IMR-90 (cell line): Measurements from ENCODE around the gene USP6NL. TPM values are rescaled to one million over a fixed set of nuclear protein-coding genes. Genes with fewer than 3 reads are reported as not detected.

Experiments
- ATAC-seq: fragments of 200-7000 bp; cut with Tn5 transposase; 2 replicates; pipeline ENCODE4 v1.9.1; 2020; ENCODE audit warnings: low read depth, mild to moderate bottlenecking, moderate library complexity
- BruUV-seq: library from RNA; stranded (reverse); fragments of 400-500 nt; replicated peaks from 2 replicates; lab custom pipeline; 2021; lab: Mats Ljungman, UMichigan
- CTCF ChIA-PET: fragments of 300-600 bp; formaldehyde crosslinking; extraction: SDS; loops from one replicate; lab custom pipeline; 2021; ENCODE audit warnings: antibody characterized with exemption; lab: Yijun Ruan, JAX
- POLR2A ChIA-PET: fragments of 300-600 bp; sonication (Branson Sonifier 250); formaldehyde crosslinking; loops from one replicate; lab custom pipeline; 2022; ENCODE audit warnings: antibody characterized with exemption; ENCODE audit not compliant: unreplicated experiment; lab: Charles Lee
- DNase-seq: peaks from one replicate; pipeline ENCODE4 v3.0.0; 2013
- H2AFZ ChIP-seq: replicated peaks from 2 replicates; pipeline ENCODE3; 2013; ENCODE audit warnings: low read length, mild to moderate bottlenecking; ENCODE audit not compliant: poor library complexity
- H2AK5ac ChIP-seq: 2 replicates; pipeline ENCODE4 v1.6.1; 2013; ENCODE audit warnings: low read depth, low read length, inconsistent platforms
- H2AK9ac ChIP-seq: replicated peaks from 2 replicates; pipeline ENCODE3; 2013; ENCODE audit warnings: mild to moderate bottlenecking, low read depth, low read length, moderate library complexity; ENCODE audit not compliant: poor library complexity
- H2BK120ac ChIP-seq: 2 replicates; pipeline ENCODE4 v1.6.1; 2013; ENCODE audit warnings: low read depth, low read length, inconsistent platforms
- H2BK15ac ChIP-seq: 3 replicates; pipeline ENCODE4 v1.6.1; 2013; ENCODE audit warnings: low read depth, low read length, inconsistent platforms
- H2BK20ac ChIP-seq: 2 replicates; pipeline ENCODE4 v1.6.1; 2013; ENCODE audit warnings: low read depth, mild to moderate bottlenecking, inconsistent platforms, low read length, moderate library complexity
- H2BK5ac ChIP-seq: 2 replicates; pipeline ENCODE4 v1.6.1; 2013; ENCODE audit warnings: mild to moderate bottlenecking, low read depth, low read length, inconsistent platforms; ENCODE audit not compliant: poor library complexity, severe bottlenecking
- H3K14ac ChIP-seq: replicated peaks from 2 replicates; pipeline ENCODE4 v1.6.1; 2013; ENCODE audit warnings: low read depth, low read length, inconsistent platforms
- H3K18ac ChIP-seq: 2 replicates; pipeline ENCODE4 v1.6.1; 2013; ENCODE audit warnings: low read depth, low read length, control low read depth
- H3K23ac ChIP-seq: 2 replicates; pipeline ENCODE4 v1.6.1; 2013; ENCODE audit warnings: low read depth, low read length, inconsistent platforms
- H3K27ac ChIP-seq: 2 replicates; pipeline ENCODE4 v1.5.1; 2013; ENCODE audit warnings: mild to moderate bottlenecking, control low read depth, low read length; ENCODE audit not compliant: insufficient read depth
- H3K27me3 ChIP-seq: 2 replicates; pipeline ENCODE4 v1.6.1; 2013; ENCODE audit warnings: low read length; ENCODE audit not compliant: control insufficient read depth, insufficient read depth
- H3K36me3 ChIP-seq: 2 replicates; pipeline ENCODE4 v1.6.1; 2013; ENCODE audit warnings: low read length, mixed read lengths; ENCODE audit not compliant: control insufficient read depth, insufficient read depth
- H3K4ac ChIP-seq: 2 replicates; pipeline ENCODE4 v1.6.1; 2013; ENCODE audit warnings: low read depth, low read length, inconsistent platforms
- H3K4me1 ChIP-seq: 2 replicates; pipeline ENCODE4 v1.6.1; 2013; ENCODE audit warnings: low read length, mixed read lengths; ENCODE audit not compliant: control insufficient read depth, insufficient read depth
- H3K4me2 ChIP-seq: 2 replicates; pipeline ENCODE4 v1.6.1; 2013; ENCODE audit warnings: low read depth, mild to moderate bottlenecking, control low read depth, low read length, moderate library complexity
- H3K4me3 ChIP-seq: 2 replicates; pipeline ENCODE4 v1.5.1; 2013; ENCODE audit warnings: low read depth, mild to moderate bottlenecking, control low read depth, low read length, moderate library complexity; ENCODE audit not compliant: insufficient read depth
- H3K56ac ChIP-seq: 2 replicates; pipeline ENCODE4 v1.6.1; 2013; ENCODE audit warnings: low read length, inconsistent platforms; ENCODE audit not compliant: insufficient read depth; ENCODE audit errors: extremely low read depth
- H3K79me1 ChIP-seq, 2 experiments: 2 replicates each; pipeline ENCODE4 v1.6.1; 2013; ENCODE audit warnings: low read length in 2 of 2, inconsistent platforms in 1 of 2, low read depth in 1 of 2
- H3K9ac ChIP-seq: 2 replicates; pipeline ENCODE4 v1.6.1; 2013; ENCODE audit warnings: low read depth, low read length, control low read depth
- H3K9me1 ChIP-seq: 2 replicates; pipeline ENCODE4 v1.6.1; 2013; ENCODE audit warnings: low read length, inconsistent platforms; ENCODE audit not compliant: insufficient read depth
- H3K9me3 ChIP-seq: 2 replicates; pipeline ENCODE4 v1.6.1; 2013; ENCODE audit warnings: low read length; ENCODE audit not compliant: control insufficient read depth, insufficient read depth
- H4K20me1 ChIP-seq: 2 replicates; pipeline ENCODE4 v1.6.1; 2013; ENCODE audit warnings: low read length, inconsistent platforms; ENCODE audit not compliant: insufficient read depth
- H4K5ac ChIP-seq: 2 replicates; pipeline ENCODE4 v1.6.1; 2013; ENCODE audit warnings: mild to moderate bottlenecking, low read depth, low read length, control low read depth
- H4K8ac ChIP-seq, 2 experiments: 2 replicates each; pipeline ENCODE4 v1.6.1; 2013; ENCODE audit warnings: low read depth in 2 of 2, low read length in 2 of 2, control low read depth in 1 of 2, inconsistent platforms in 1 of 2
- H4K91ac ChIP-seq: 2 replicates; pipeline ENCODE4 v1.6.1; 2013; ENCODE audit warnings: low read depth, low read length, inconsistent platforms; ENCODE audit not compliant: insufficient read depth
- CEBPB ChIP-seq: IDR thresholded peaks from 2 replicates; pipeline ENCODE4 v1.6.1; 2012; ENCODE audit warnings: low read depth, low read length, improper control_type of control experiment
- CHD1 ChIP-seq: IDR thresholded peaks from 2 replicates; pipeline ENCODE4 v1.6.1; 2012; ENCODE audit warnings: low read depth, low read length, improper control_type of control experiment
- MAFK ChIP-seq: IDR thresholded peaks from 2 replicates; pipeline ENCODE4 v1.6.1; 2012; ENCODE audit warnings: low read depth, low read length, improper control_type of control experiment
- MAZ ChIP-seq: IDR thresholded peaks from 2 replicates; pipeline ENCODE4 v1.6.1; 2012; ENCODE audit warnings: low read depth, mild to moderate bottlenecking, low read length, improper control_type of control experiment, moderate library complexity, borderline replicate concordance
- NFE2L2 ChIP-seq: fragments of 150-350 bp; IDR thresholded peaks from 2 replicates; pipeline ENCODE4 v1.6.1; 2016; ENCODE audit warnings: low read depth, mild to moderate bottlenecking, low read length
- POLR2A ChIP-seq: IDR thresholded peaks from 2 replicates; pipeline ENCODE4 v1.6.1; 2012; ENCODE audit warnings: mild to moderate bottlenecking, low read depth, low read length
- RFX5 ChIP-seq: IDR thresholded peaks from 2 replicates; pipeline ENCODE4 v1.8.0; 2012; ENCODE audit warnings: low read depth, mild to moderate bottlenecking, low read length, moderate library complexity
- WGBS, 2 experiments: methylation state at CpG; one replicate each; pipeline versions ENCODE4 v1.1.5 to v1.1.7; 2013; ENCODE audit warnings: missing lambda C conversion rate in 2 of 2; ENCODE audit not compliant: insufficient read length in 1 of 2; ENCODE audit errors: extremely low coverage in 2 of 2; 5-methylcytosine and 5-hydroxymethylcytosine counted together
- dilution Hi-C: fragments of 300-500 bp; cut with HindIII; formaldehyde crosslinking; loops from one replicate; pipeline ENCODE4 v1.14.3; 2018; ENCODE audit warnings: low sequenced_read_pairs; ENCODE audit not compliant: unreplicated experiment
- in situ Hi-C: fragments of 300-500 bp; cut with MboI; formaldehyde crosslinking; loops from 3 replicates; pipeline ENCODE4 v1.14.3; 2019; ENCODE audit warnings: low sequenced_read_pairs, inconsistent platforms, mixed read lengths
- intact Hi-C: fragments of 100-400 bp; cut with micrococcal nuclease; formaldehyde crosslinking; loops from 2 replicates; pipeline ENCODE4 v1.10.0; 2022
- polyA plus RNA-seq, 3 experiments: library from polyadenylated mRNA; depleted of rRNA; stranded (reverse); fragments of >200 nt; gene quantifications; 2 replicates each; pipeline ENCODE4 v1.2.3, GENCODE V29; 2012; ENCODE audit warnings: low replicate concordance in 1 of 3
- total RNA-seq: library from RNA; depleted of rRNA; stranded (reverse); fragments of >200 nt; gene quantifications from 2 replicates; pipeline ENCODE4 v1.2.3, GENCODE V29; 2012
- TF ChIP-seq, protein P1 (sequence below): fragments of 150-350 bp; IDR thresholded peaks from 2 replicates; pipeline ENCODE4 v1.6.1; 2017; ENCODE audit warnings: mild to moderate bottlenecking, antibody characterized with exemption, low read length, low read depth
- TF ChIP-seq, protein P2 (sequence below): fragments of 150-350 bp; IDR thresholded peaks from 2 replicates; pipeline ENCODE4 v1.6.1; 2016; ENCODE audit warnings: low read depth, mild to moderate bottlenecking, low read length, moderate library complexity, borderline replicate concordance
- TF ChIP-seq, protein P3 (sequence below): conservative IDR thresholded peaks from 2 replicates; pipeline ENCODE4 v1.5.1; 2012; ENCODE audit warnings: mild to moderate bottlenecking, low read depth, low read length, improper control_type of control experiment

Gene USP6NL
- total and polyA plus RNA-seq, 2 of the 4 experiments (the other 2 are of a cell fraction), result 7.8 to 9.1 TPM

DNA sequence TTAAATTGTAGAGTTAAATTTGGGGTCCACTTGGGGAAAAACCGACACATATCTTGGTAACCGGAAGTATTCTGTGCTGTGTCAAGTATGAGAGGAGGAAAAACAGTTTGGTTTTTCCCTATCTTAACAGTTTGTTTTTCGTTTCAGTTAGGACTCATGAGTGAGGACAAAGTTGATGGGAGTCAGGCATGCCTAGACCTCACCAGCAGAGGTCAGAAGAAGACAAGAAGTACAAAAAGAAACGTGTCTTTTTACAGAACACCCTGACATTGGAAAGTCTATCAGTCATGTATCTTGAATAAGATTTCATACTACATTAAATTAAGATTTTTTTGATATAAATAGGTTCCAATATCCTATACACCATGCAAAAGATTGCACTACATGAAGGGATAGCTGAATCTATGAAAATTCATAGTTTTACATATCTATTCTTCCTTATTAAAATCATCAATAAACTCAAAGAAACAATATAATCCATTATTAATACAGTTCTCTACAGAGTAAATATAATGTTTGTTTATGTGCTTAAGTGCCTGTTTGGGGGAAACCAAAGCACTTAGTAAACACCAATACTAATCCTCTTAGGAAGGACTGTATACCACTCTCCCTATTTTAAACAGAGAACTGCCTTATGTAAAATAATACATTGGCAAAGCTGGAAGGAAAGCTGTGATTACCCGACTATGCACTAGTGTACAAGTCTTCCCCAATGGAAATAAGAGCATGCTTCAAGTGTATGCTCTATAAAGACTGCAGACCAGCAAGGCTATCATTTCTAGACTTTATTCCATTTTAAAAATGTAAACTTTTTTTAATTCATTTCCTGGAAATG lies 95.6 kb downstream of the USP6NL start (continued):
- TF ChIP-seq, protein P1, sequence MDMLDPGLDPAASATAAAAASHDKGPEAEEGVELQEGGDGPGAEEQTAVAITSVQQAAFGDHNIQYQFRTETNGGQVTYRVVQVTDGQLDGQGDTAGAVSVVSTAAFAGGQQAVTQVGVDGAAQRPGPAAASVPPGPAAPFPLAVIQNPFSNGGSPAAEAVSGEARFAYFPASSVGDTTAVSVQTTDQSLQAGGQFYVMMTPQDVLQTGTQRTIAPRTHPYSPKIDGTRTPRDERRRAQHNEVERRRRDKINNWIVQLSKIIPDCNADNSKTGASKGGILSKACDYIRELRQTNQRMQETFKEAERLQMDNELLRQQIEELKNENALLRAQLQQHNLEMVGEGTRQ, result no peak
- no peak for TF ChIP-seq NFE2L2
- TF ChIP-seq POLR2A, result peak; percentile 46; the same call in 1 of the 2 replicates

DNA sequence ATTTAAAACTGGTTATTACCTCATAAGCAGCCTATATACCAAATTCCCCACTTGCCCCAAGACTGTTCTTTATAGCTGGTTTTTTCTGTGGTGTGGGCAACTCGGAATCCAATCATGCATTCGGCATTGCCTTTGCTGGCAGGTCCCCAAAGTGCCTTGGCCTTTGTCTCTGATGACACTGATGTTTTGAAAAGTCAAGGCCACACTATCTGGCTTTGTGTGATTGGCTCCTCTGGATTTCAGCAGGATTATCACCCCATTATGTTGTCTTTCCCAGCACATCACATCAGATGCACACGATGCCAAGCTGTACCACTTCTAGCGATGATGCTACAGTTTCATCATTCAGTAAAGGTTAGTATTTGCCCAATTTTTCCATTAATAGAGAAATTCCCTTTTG lies 97.7 kb downstream of the USP6NL start:
- no peaks in the 10 kb centered on the region for H3K4me1 ChIP-seq
- H4K91ac ChIP-seq, result no peak overlapping the region
- no peaks in the 10 kb centered on the region for H3K27me3 ChIP-seq
- H3K14ac ChIP-seq, result no peak overlapping the region
- H3K9me3 ChIP-seq, result no peaks in the 10 kb centered on the region
- ATAC-seq (no peak), DNase-seq (no peak)
- H4K20me1 ChIP-seq, result no peaks in the 10 kb centered on the region
- H4K5ac ChIP-seq, result no peak overlapping the region
- H2BK120ac ChIP-seq, result no peak overlapping the region
- H2BK20ac ChIP-seq, result no peak overlapping the region
- H2AK9ac ChIP-seq, result no peak overlapping the region
- H3K4me2 ChIP-seq, result no peak overlapping the region
- no peak overlapping the region for H3K9ac ChIP-seq
- H2AFZ ChIP-seq, result no peak overlapping the region
- no peak overlapping the region for H3K23ac ChIP-seq
- 0 out of 4 replicates have a peak, but pooled peaks cover 0 to under 1% of the 10 kb centered on the region in 2 experiments for H3K79me1 ChIP-seq
- H3K36me3 ChIP-seq, result no peaks in the 10 kb centered on the region
- ChIA-PET POLR2A (no interaction called here), CTCF (interaction anchor here (2.8 kb wide), 1 partner anchor 244 kb away, joined by 23 read pairs; no protein-coding TSS in a partner anchor)
- no peak overlapping the region for H3K4me3 ChIP-seq
- H3K18ac ChIP-seq, result no peak overlapping the region
- H3K9me1 ChIP-seq, result no peaks in the 10 kb centered on the region
- no peak overlapping the region for H3K4ac ChIP-seq
- no peak overlapping the region for H2AK5ac ChIP-seq
- no peak overlapping the region for H3K27ac ChIP-seq
- 100% methylated on average over 1 of the region's 4 CpGs; no CpG with 5 or more reads in 1 of the 2 experiments for WGBS, 2 experiments
- in situ Hi-C loops, result loop anchor here (10.0 kb wide), 1 partner anchor 241 kb away; no protein-coding TSS in a partner anchor
- no peak overlapping the region for H4K8ac ChIP-seq
- dilution Hi-C loops, result no loop called here
- no peak overlapping the region for H2BK15ac ChIP-seq
- no TSS peak for BruUV-seq
- no peak overlapping the region for H2BK5ac ChIP-seq
- no peak overlapping the region for H3K56ac ChIP-seq
- intact Hi-C loops, result loop anchor here (2.0 kb wide), 1 partner anchor 205 kb away; no protein-coding TSS in a partner anchor
- TF ChIP-seq CEBPB, result no peak
- no peak for TF ChIP-seq MAFK
- TF ChIP-seq, protein P2, sequence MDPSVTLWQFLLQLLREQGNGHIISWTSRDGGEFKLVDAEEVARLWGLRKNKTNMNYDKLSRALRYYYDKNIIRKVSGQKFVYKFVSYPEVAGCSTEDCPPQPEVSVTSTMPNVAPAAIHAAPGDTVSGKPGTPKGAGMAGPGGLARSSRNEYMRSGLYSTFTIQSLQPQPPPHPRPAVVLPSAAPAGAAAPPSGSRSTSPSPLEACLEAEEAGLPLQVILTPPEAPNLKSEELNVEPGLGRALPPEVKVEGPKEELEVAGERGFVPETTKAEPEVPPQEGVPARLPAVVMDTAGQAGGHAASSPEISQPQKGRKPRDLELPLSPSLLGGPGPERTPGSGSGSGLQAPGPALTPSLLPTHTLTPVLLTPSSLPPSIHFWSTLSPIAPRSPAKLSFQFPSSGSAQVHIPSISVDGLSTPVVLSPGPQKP, result no peak
- no peak for TF ChIP-seq CHD1
- TF ChIP-seq, protein P1, result no peak
- TF ChIP-seq NFE2L2, result no peak
- no peak for TF ChIP-seq MAZ
- TF ChIP-seq RFX5, result no peak
- TF ChIP-seq, protein P3, sequence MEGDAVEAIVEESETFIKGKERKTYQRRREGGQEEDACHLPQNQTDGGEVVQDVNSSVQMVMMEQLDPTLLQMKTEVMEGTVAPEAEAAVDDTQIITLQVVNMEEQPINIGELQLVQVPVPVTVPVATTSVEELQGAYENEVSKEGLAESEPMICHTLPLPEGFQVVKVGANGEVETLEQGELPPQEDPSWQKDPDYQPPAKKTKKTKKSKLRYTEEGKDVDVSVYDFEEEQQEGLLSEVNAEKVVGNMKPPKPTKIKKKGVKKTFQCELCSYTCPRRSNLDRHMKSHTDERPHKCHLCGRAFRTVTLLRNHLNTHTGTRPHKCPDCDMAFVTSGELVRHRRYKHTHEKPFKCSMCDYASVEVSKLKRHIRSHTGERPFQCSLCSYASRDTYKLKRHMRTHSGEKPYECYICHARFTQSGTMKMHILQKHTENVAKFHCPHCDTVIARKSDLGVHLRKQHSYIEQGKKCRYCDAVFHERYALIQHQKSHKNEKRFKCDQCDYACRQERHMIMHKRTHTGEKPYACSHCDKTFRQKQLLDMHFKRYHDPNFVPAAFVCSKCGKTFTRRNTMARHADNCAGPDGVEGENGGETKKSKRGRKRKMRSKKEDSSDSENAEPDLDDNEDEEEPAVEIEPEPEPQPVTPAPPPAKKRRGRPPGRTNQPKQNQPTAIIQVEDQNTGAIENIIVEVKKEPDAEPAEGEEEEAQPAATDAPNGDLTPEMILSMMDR, result no peak
